ENCODE data around the gene MSX1. TPM values are rescaled to one million over a fixed set of nuclear protein-coding genes. Genes with fewer than 3 reads are reported as not detected.

Gene MSX1
- total and polyA plus RNA-seq, 2 donors (not counting 3 experiments of a cell fraction or from before 2014, with no cell fraction given) = 5.0 to 6.2 TPM

DNA sequence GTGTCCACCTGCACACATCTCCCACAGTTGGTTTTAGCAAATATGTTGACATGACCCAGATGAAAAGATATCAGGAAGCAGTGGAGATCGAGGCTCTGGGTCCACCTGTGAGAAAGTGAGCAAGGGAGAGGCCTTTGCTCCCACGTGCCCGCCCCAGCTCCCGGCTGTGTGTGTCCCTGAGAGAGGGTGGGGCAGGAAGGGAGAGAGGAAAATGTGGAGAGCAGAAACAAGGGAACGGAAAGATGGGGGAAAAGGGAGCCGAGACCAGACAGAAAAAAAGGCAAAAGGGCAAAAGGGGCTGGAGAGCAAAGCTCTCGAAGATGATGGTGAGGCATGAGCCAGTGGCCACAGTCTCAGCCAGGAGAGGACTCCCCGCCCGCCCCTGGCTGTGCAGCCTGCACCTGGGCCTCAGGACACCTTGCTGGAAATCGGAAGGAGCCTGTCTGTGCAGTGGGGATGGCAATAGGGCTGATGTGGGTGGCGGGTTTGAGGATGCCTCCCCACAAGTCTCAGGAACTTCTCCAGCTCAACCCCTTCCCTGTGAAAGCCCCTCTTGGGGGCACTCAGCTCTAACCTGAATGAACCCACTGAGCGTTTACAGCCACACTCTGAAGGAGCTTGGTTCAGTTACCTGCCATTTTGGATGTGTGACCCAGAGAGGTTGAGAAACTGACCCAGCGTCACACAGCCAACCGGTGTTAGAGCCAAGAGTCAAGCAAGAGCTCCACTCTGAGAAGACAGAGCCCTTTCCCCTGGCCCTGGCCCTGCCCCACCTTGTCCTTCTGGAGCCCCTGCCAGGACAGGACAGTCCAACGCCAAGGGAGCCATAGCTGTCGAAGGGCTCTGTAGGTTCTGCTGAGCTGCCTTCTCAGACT lies 20.3 kb upstream of the MSX1 start:
- ChIA-PET CTCF (interaction anchor here (1.1 kb wide), 1 partner anchor 13 kb away, joined by 4 read pairs; no protein-coding TSS in a partner anchor), POLR2A (no interaction called here)
- no peaks in the 10 kb centered on the region for H4K20me1 ChIP-seq (replicated peaks; ENCODE audit: control insufficient read depth, extremely low read depth, insufficient read depth, low read length)
- no peak for DNase-seq (ENCODE audit: low read depth, low spot score)
- dilution Hi-C loops (cut with MboI; ENCODE audit: extremely low pct_ligation_motif_present, low sequenced_read_pairs) (no loop called here), intact Hi-C loops (cut with micrococcal nuclease) (no loop called here)
- no peak for FAIRE-seq
- no peak overlapping the region for H3K4me2 ChIP-seq (ENCODE audit: insufficient read depth, low read length)
- no peaks in the 10 kb centered on the region for H3K4me1 ChIP-seq (ENCODE audit: control insufficient read depth, extremely low read depth, insufficient read depth, low read length)
- H3K79me2 ChIP-seq (ENCODE audit: control insufficient read depth, insufficient read depth, low read length) = no peaks in the 10 kb centered on the region
- no peaks in the 10 kb centered on the region for H3K9me1 ChIP-seq (replicated peaks; ENCODE audit: control insufficient read depth, extremely low read depth, insufficient read depth, low read length)
- H2AFZ ChIP-seq (ENCODE audit: low read depth, low read length) = no peak overlapping the region
- H3K27me3 ChIP-seq (ENCODE audit: control insufficient read depth in 2 of 2, insufficient read depth in 2 of 2, low read length in 2 of 2) = peaks cover 0 to 3% of the 10 kb centered on the region in 2 experiments
- no peaks in the 10 kb centered on the region for H3K36me3 ChIP-seq (ENCODE audit: control insufficient read depth in 2 of 2, extremely low read depth in 1 of 2, insufficient read depth in 2 of 2, low read length in 2 of 2)
- H3K4me3 ChIP-seq (replicated peaks in 1 of 3; ENCODE audit: insufficient read depth in 1 of 3, low read depth in 1 of 3, low read length in 3 of 3) = no peak overlapping the region
- no peak overlapping the region for H3K27ac ChIP-seq (ENCODE audit: insufficient read depth, low read depth, low read length)
- no TSS peak for BruUV-seq (replicated peaks)
- H3K9ac ChIP-seq (replicated peaks; ENCODE audit: extremely low read depth, insufficient read depth, low read length) = no peak overlapping the region
- H3K9me3 ChIP-seq (replicated peaks; ENCODE audit: control insufficient read depth, insufficient read depth, low read length) = no peaks in the 10 kb centered on the region
- no peak for TF ChIP-seq POLR2A (IDR thresholded peaks at IDR 0.05; ENCODE audit: low read depth, low read length)
- TF ChIP-seq FOS (IDR thresholded peaks at IDR 0.05; ENCODE audit: borderline replicate concordance, insufficient read depth, low read length) = no peak
- no peak for TF ChIP-seq JUN (IDR thresholded peaks at IDR 0.05; ENCODE audit: borderline replicate concordance, insufficient read depth, insufficient read length, low read depth)

GRCh38 chr4:4840351-4840750 lies 19.1 kb upstream of the MSX1 start:
- Histone ChIP-seq H3K4me3 (replicated peaks in 1 of 3; ENCODE audit: insufficient read depth in 1 of 3, low read depth in 1 of 3, low read length in 3 of 3) (no peak overlapping the region), H3K9me3 (replicated peaks; ENCODE audit: control insufficient read depth, insufficient read depth, low read length) (no peaks in the 10 kb centered on the region), H3K27ac (ENCODE audit: insufficient read depth, low read depth, low read length) (no peak overlapping the region), H3K36me3 (ENCODE audit: control insufficient read depth in 2 of 2, extremely low read depth in 1 of 2, insufficient read depth in 2 of 2, low read length in 2 of 2) (no peaks in the 10 kb centered on the region), H2AFZ (ENCODE audit: low read depth, low read length) (no peak overlapping the region), H3K27me3 (ENCODE audit: control insufficient read depth in 2 of 2, insufficient read depth in 2 of 2, low read length in 2 of 2) (peaks cover 0 to 3% of the 10 kb centered on the region in 2 experiments), H3K9me1 (replicated peaks; ENCODE audit: control insufficient read depth, extremely low read depth, insufficient read depth, low read length) (no peaks in the 10 kb centered on the region), H3K9ac (replicated peaks; ENCODE audit: extremely low read depth, insufficient read depth, low read length) (no peak overlapping the region), H3K79me2 (ENCODE audit: control insufficient read depth, insufficient read depth, low read length) (no peaks in the 10 kb centered on the region), H3K4me2 (ENCODE audit: insufficient read depth, low read length) (no peak overlapping the region), H4K20me1 (replicated peaks; ENCODE audit: control insufficient read depth, extremely low read depth, insufficient read depth, low read length) (no peaks in the 10 kb centered on the region), H3K4me1 (ENCODE audit: control insufficient read depth, extremely low read depth, insufficient read depth, low read length) (no peaks in the 10 kb centered on the region)
- ChIA-PET POLR2A (no interaction called here), CTCF (no interaction called here)
- TF ChIP-seq MYC (IDR thresholded peaks at IDR 0.05; ENCODE audit: low read depth, low read length) (no peak), FOS (IDR thresholded peaks at IDR 0.05; ENCODE audit: borderline replicate concordance, insufficient read depth, low read length) (no peak), POLR2A (IDR thresholded peaks at IDR 0.05; ENCODE audit: low read depth, low read length) (no peak), GATA2 (IDR thresholded peaks at IDR 0.05; ENCODE audit: insufficient read depth, insufficient read length, low read depth, low read length) (no peak), EZH2 (IDR thresholded peaks at IDR 0.05; ENCODE audit: borderline replicate concordance, low read depth, low read length, severe bottlenecking) (no peak), JUN (IDR thresholded peaks at IDR 0.05; ENCODE audit: borderline replicate concordance, insufficient read depth, insufficient read length, low read depth) (no peak), MAX (IDR thresholded peaks at IDR 0.05; ENCODE audit: insufficient read depth, insufficient read length) (no peak), POLR2AphosphoS5 (IDR thresholded peaks at IDR 0.05; ENCODE audit: insufficient read depth, low read depth, low read length) (no peak)
- TF ChIP-seq, protein P1, sequence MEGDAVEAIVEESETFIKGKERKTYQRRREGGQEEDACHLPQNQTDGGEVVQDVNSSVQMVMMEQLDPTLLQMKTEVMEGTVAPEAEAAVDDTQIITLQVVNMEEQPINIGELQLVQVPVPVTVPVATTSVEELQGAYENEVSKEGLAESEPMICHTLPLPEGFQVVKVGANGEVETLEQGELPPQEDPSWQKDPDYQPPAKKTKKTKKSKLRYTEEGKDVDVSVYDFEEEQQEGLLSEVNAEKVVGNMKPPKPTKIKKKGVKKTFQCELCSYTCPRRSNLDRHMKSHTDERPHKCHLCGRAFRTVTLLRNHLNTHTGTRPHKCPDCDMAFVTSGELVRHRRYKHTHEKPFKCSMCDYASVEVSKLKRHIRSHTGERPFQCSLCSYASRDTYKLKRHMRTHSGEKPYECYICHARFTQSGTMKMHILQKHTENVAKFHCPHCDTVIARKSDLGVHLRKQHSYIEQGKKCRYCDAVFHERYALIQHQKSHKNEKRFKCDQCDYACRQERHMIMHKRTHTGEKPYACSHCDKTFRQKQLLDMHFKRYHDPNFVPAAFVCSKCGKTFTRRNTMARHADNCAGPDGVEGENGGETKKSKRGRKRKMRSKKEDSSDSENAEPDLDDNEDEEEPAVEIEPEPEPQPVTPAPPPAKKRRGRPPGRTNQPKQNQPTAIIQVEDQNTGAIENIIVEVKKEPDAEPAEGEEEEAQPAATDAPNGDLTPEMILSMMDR (IDR thresholded peaks at IDR 0.05; ENCODE audit: extremely low read depth in 1 of 2, insufficient read depth in 1 of 2, low read depth in 1 of 2, low read length in 2 of 2) = no peak
- intact Hi-C loops (cut with micrococcal nuclease) (no loop called here), dilution Hi-C loops (cut with MboI; ENCODE audit: extremely low pct_ligation_motif_present, low sequenced_read_pairs) (no loop called here)
- FAIRE-seq = no peak
- DNase-seq (ENCODE audit: low read depth, low spot score) = no peak
- BruUV-seq (replicated peaks) = no TSS peak
